ENCODE measurements around the gene NEURL1B.
"Not testable (repeated sequence)": the region's sequence is repeated elsewhere in the genome, so short reads cannot be mapped to it uniquely, and the experiment has no call there.

NEURL1B gene

GRCh38 chr5:172634106-172634899 lies 6.8 kb upstream of the NEURL1B start:
- DNase-seq (ENCODE audit: low read depth, low spot score) = no peak

- no peak for DNase-seq (ENCODE audit: low read depth, low spot score)
Observed at GRCh38 chr5:172635038-172635437, 6.0 kb upstream of the NEURL1B start.

GRCh38 chr5:172636279-172637050 lies 4.6 kb upstream of the NEURL1B start:
- no peak for DNase-seq (ENCODE audit: low read depth, low spot score)

GRCh38 chr5:172637110-172637580 lies 3.9 kb upstream of the NEURL1B start:
- no peak for DNase-seq (ENCODE audit: low read depth, low spot score)

GRCh38 chr5:172637740-172638139 lies 3.3 kb upstream of the NEURL1B start:
- DNase-seq (ENCODE audit: low read depth, low spot score) = no peak

GRCh38 chr5:172638209-172638768 lies 2.8 kb upstream of the NEURL1B start:
- no peak for DNase-seq (ENCODE audit: low read depth, low spot score)

- DNase-seq (ENCODE audit: low read depth, low spot score) = no peak
Observed at GRCh38 chr5:172640139-172640538, 924 bp upstream of the NEURL1B start.

GRCh38 chr5:172641359-172642050 lies 442 bp downstream of the NEURL1B start:
- DNase-seq (ENCODE audit: low read depth, low spot score) = no peak

GRCh38 chr5:172642051-172642409 lies 967 bp downstream of the NEURL1B start:
- no peak for DNase-seq (ENCODE audit: low read depth, low spot score)

GRCh38 chr5:172642486-172642885 lies 1.4 kb downstream of the NEURL1B start:
- DNase-seq (ENCODE audit: low read depth, low spot score) = no peak

GRCh38 chr5:172642926-172643871 lies 2.1 kb downstream of the NEURL1B start:
- DNase-seq (ENCODE audit: low read depth, low spot score) = no peak

- no peak for DNase-seq (ENCODE audit: low read depth, low spot score)
Observed at GRCh38 chr5:172644266-172644665, 3.2 kb downstream of the NEURL1B start.

GRCh38 chr5:172644711-172645110 lies 3.6 kb downstream of the NEURL1B start:
- no peak for DNase-seq (ENCODE audit: low read depth, low spot score)

- DNase-seq (ENCODE audit: low read depth, low spot score) = no peak
Observed at GRCh38 chr5:172645271-172646055, 4.4 kb downstream of the NEURL1B start.

GRCh38 chr5:172646716-172647285 lies 5.7 kb downstream of the NEURL1B start:
- DNase-seq (ENCODE audit: low read depth, low spot score) = peak; percentile 75

- no peak for DNase-seq (ENCODE audit: low read depth, low spot score)
Observed at GRCh38 chr5:172647352-172648012, 6.4 kb downstream of the NEURL1B start.

GRCh38 chr5:172648013-172648381 lies 6.9 kb downstream of the NEURL1B start:
- no peak for DNase-seq (ENCODE audit: low read depth, low spot score)

GRCh38 chr5:172648755-172649154 lies 7.7 kb downstream of the NEURL1B start:
- peak; percentile 36 for DNase-seq (ENCODE audit: low read depth, low spot score)

- DNase-seq (ENCODE audit: low read depth, low spot score) = not testable (repeated sequence)
Observed at GRCh38 chr5:172656496-172656895, 15.4 kb downstream of the NEURL1B start.
